Ascending aorta (tissue), 2 donors: ENCODE results near the gene ZNF560. TPM values are rescaled to one million over a fixed set of nuclear protein-coding genes. Genes with fewer than 3 reads are reported as not detected.

Experiments
- DNase-seq, 2 donors: peaks; one replicate each; pipeline ENCODE4 v3.0.0-alpha.2; 2019; ENCODE audit warnings: low spot score in 2 of 2
- H3K27ac ChIP-seq, 2 donors: fragments of 200-600 bp; sonication (generic); one replicate each; pipeline ENCODE4 v1.5.1; 2016 to 2017; ENCODE audit warnings: mild to moderate bottlenecking in 1 of 2
- H3K27me3 ChIP-seq: fragments of 200-600 bp; sonication (generic); one replicate; pipeline ENCODE4 v1.5.1; 2017
- H3K36me3 ChIP-seq, 2 donors: fragments of 200-600 bp; sonication (generic); one replicate each; pipeline ENCODE4 v1.5.1; 2016
- H3K4me1 ChIP-seq, 2 donors: fragments of 200-600 bp; sonication (generic); one replicate each; pipeline ENCODE4 v1.5.1; 2016 to 2017; ENCODE audit warnings: mild to moderate bottlenecking in 1 of 2
- H3K4me3 ChIP-seq, 2 donors: fragments of 200-600 bp; sonication (generic); one replicate each; pipeline ENCODE4 v1.5.1; 2016 to 2017; ENCODE audit warnings: mild to moderate bottlenecking in 1 of 2
- H3K9me3 ChIP-seq, 2 donors: fragments of 200-600 bp; sonication (generic); one replicate each; pipeline ENCODE4 v1.5.1; 2016
- intact Hi-C: fragments of 100-400 bp; cut with DNase I; formaldehyde crosslinking; loops from one replicate; pipeline ENCODE4 v1.15.1; 2023
- total RNA-seq: library from RNA; depleted of rRNA; stranded (reverse); fragments of >200 nt; gene quantifications from one replicate; pipeline ENCODE4 v1.1.0, GENCODE V29; 2016
- TF ChIP-seq, protein P1 (sequence below), 3 experiments: fragments of 200-600 bp in 2 of 3; fragments of 450-650 bp in 1 of 3; sonication (generic) in 2 of 3; IDR thresholded peaks; one replicate each; pipeline ENCODE4 v1.5.1; 2016 to 2019; ENCODE audit warnings: antibody characterized with exemption in 3 of 3, mild to moderate bottlenecking in 1 of 3, moderate library complexity in 1 of 3

The ZNF560 gene
- total RNA-seq, 1 donor from 2014 or later = not detected

DNA sequence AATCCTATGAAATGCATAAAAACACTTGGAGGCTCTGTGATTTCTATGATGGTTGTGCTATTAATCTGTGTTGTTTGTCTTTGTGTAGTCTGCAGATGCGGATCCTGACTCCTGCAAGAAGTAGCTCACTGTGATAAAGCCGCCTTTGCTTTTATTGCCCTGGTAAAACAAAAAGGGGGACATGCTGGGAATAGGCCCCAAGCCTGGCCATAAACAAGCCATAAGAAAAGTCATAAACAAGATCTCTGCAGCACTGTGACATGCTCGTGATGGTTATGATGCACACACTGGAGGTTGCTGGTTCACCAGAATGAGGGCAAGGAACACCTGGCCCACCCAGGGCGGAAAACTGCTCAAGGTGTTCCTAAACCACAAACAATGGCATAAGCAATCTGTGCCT, 36.5 kb downstream of the ZNF560 start:
- intact Hi-C loops = no loop called here
- Histone ChIP-seq H3K27ac (no peak overlapping the region), H3K27me3 (no peaks in the 10 kb centered on the region), H3K36me3 (no peaks in the 10 kb centered on the region), H3K4me3 (no peak overlapping the region), H3K9me3 (peaks cover 6 to 37% of the 10 kb centered on the region in 2 donors), H3K4me1 (no peaks in the 10 kb centered on the region)
- TF ChIP-seq, protein P1, sequence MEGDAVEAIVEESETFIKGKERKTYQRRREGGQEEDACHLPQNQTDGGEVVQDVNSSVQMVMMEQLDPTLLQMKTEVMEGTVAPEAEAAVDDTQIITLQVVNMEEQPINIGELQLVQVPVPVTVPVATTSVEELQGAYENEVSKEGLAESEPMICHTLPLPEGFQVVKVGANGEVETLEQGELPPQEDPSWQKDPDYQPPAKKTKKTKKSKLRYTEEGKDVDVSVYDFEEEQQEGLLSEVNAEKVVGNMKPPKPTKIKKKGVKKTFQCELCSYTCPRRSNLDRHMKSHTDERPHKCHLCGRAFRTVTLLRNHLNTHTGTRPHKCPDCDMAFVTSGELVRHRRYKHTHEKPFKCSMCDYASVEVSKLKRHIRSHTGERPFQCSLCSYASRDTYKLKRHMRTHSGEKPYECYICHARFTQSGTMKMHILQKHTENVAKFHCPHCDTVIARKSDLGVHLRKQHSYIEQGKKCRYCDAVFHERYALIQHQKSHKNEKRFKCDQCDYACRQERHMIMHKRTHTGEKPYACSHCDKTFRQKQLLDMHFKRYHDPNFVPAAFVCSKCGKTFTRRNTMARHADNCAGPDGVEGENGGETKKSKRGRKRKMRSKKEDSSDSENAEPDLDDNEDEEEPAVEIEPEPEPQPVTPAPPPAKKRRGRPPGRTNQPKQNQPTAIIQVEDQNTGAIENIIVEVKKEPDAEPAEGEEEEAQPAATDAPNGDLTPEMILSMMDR (IDR thresholded peaks at IDR 0.05) = no peak
- DNase-seq = no peak

DNA sequence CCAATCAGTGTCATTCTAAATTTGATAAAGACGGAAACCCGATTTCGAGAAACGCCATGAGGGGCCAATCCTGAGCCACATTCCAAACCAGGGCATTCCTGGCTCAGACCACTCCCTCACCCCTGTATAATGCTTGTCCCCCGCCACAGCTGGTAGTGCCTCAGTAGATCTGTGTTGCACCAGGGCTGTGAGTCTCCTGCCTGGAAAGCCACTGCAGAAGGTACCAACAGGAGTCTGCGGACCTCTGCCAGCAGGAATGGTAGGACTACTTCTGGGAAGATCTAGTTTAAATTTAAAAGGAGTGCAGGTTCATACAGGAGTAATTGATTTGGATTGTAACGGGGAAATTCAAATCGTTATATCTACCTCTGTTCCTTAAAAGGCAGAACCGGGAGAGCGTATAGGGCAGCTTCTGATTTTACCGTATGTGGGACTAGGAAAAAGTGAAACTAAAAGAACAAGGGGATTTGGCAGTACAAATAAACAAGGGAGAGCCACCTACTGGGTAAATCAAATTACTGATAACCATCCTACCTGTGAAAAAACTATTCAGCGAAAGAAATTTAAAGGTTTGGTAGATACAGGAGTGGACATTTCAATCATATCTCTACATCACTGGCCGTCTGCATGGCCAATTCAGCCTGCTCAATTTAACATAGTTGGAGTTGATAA, 42.3 kb downstream of the ZNF560 start:
- TF ChIP-seq, protein P1 (IDR thresholded peaks at IDR 0.05) = no peak
- Histone ChIP-seq H3K4me3 (no peak overlapping the region), H3K36me3 (no peaks in the 10 kb centered on the region), H3K27ac (no peak overlapping the region), H3K4me1 (no peaks in the 10 kb centered on the region), H3K9me3 (peaks cover 24 to 42% of the 10 kb centered on the region in 2 donors), H3K27me3 (no peaks in the 10 kb centered on the region)
- no peak for DNase-seq
- intact Hi-C loops = no loop called here

DNA sequence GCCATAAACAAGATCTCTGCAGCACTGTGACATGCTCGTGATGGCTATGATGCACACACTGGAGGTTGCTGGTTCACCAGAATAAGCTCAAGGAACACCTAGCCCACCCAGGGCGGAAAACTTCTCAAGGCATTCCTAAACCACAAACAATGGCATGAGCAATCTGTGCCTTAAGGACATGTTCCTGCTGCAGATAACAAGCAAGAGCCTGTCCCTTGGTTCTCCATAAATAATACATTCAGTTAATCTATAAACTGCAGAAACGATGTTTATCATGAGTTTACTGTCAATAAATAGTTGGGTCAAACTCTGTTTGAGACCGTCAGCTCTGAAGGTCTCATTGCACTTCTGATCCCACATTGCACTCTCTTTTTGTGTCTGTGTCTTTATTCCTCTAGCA, 44.5 kb downstream of the ZNF560 start:
- Histone ChIP-seq H3K4me3 (no peak overlapping the region), H3K27me3 (no peaks in the 10 kb centered on the region), H3K9me3 (peaks cover 43 to 59% of the 10 kb centered on the region in 2 donors), H3K27ac (no peak overlapping the region), H3K36me3 (no peaks in the 10 kb centered on the region), H3K4me1 (no peaks in the 10 kb centered on the region)
- TF ChIP-seq, protein P1 (IDR thresholded peaks at IDR 0.05) = no peak
- no peak for DNase-seq
- intact Hi-C loops = no loop called here

DNA sequence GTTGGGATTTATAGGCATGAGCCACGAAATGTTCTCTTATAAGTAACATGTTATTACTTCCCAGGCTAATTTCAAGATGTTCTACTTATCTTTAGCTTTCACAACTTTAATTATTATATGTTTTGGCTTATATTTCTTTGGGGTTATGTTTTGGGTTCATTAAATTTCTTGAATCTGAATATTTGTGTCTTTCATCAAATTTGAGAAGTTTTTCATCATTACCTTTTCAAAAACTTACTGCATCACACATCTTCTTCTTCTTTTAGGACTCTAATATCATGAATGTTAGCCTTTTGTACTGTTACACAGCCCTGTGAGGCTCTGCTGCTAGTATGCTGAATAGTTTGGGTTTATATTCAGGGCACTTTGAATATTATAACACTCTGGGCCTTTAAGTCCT, 53.4 kb downstream of the ZNF560 start:
- no peak overlapping the region for H3K27ac ChIP-seq
- no peak overlapping the region for H3K4me3 ChIP-seq
- no peaks in the 10 kb centered on the region for H3K27me3 ChIP-seq
- no peak for DNase-seq
- TF ChIP-seq, protein P1 (IDR thresholded peaks at IDR 0.05) = no peak
- H3K4me1 ChIP-seq = no peaks in the 10 kb centered on the region
- intact Hi-C loops = no loop called here
- peaks cover 0 to 5% of the 10 kb centered on the region in 2 donors for H3K36me3 ChIP-seq
- H3K9me3 ChIP-seq = peaks cover 35 to 69% of the 10 kb centered on the region in 2 donors

DNA sequence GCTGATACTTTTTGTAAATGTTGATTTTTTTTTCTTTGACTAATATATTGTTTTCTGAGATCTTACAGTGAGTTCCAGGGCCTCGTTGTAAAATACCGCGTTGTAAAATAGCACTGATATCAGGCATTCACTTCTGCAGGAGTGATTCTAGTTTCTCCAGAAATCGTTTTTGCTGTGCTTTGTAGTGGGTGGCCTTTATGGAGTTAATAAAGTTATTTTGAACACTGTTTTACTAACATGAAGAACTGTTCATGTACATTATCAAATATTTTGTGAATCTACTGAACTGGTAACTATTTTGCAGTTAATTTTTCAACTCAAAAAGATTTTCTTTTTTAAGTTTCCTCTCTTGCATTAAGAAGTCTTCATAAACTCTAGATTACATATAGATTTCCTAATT, 62.1 kb downstream of the ZNF560 start:
- TF ChIP-seq, protein P1 (IDR thresholded peaks at IDR 0.05) = no peak
- no peak overlapping the region for H3K4me3 ChIP-seq
- H3K27ac ChIP-seq = no peak overlapping the region
- no peak for DNase-seq
- H3K4me1 ChIP-seq = peaks cover 6 to 12% of the 10 kb centered on the region in 2 donors
- no peaks in the 10 kb centered on the region for H3K9me3 ChIP-seq
- intact Hi-C loops = loop anchor here (5.0 to 10.0 kb wide), 3 partner anchors 114 to 358 kb away; partner anchors contain the start of genes ZNF559 and ZNF846
- H3K27me3 ChIP-seq = no peaks in the 10 kb centered on the region
- peaks cover 17 to 18% of the 10 kb centered on the region in 2 donors for H3K36me3 ChIP-seq
